Right lobe of liver (tissue), 4 donors: ENCODE data around the gene ACTL7B.
"Not testable (repeated sequence)": the region's sequence is repeated elsewhere in the genome, so short reads cannot be mapped to it uniquely, and the experiment has no call there.

Experiments used
- CTCF ChIP-seq, 4 donors: fragments of 200-600 bp in 3 of 4; fragments of 450-650 bp in 1 of 4; IDR thresholded peaks; one replicate each; pipeline versions ENCODE4 v1.5.1 to v1.8.0; 2016 to 2022; ENCODE audit warnings: antibody characterized with exemption in 4 of 4, mild to moderate bottlenecking in 2 of 4
- POLR2A ChIP-seq: fragments of 450-650 bp; IDR thresholded peaks from one replicate; pipeline ENCODE4 v1.6.1; 2017; ENCODE audit warnings: antibody characterized with exemption, mild to moderate bottlenecking
- donor health status: DM: no; HTN: no; CAD: no.
- donor health status: DM: no; HTN: no; CAD: no.
- donor health status: DM: no; HTN: yes; CAD: no.

- TF ChIP-seq CTCF (IDR thresholded peaks at IDR 0.05); POLR2A: not testable (repeated sequence)
These were observed 16.2 kb downstream of the ACTL7B start for GRCh38 chr9:108839561-108839960.
